H9 (cell line): Measurements from ENCODE around the gene CCDC170. TPM values are rescaled to one million over a fixed set of nuclear protein-coding genes. Genes with fewer than 3 reads are reported as not detected.

ENCODE experiments used
- DNase-seq: peaks from one replicate; pipeline ENCODE4 v3.0.0-alpha.2; 2017
- H2AFZ ChIP-seq: one replicate; pipeline ENCODE4 v1.6.1; 2013; ENCODE audit warnings: mild to moderate bottlenecking, low read length, control low read depth, moderate library complexity
- H2AK5ac ChIP-seq: 2 replicates; pipeline ENCODE4 v1.6.1; 2013; ENCODE audit warnings: low read length, control low read depth, mixed read lengths; ENCODE audit not compliant: insufficient read length
- H2BK120ac ChIP-seq: one replicate; pipeline ENCODE4 v1.6.1; 2013; ENCODE audit warnings: low read depth, mild to moderate bottlenecking, low read length, control low read depth, inconsistent platforms; ENCODE audit not compliant: poor library complexity, severe bottlenecking
- H2BK12ac ChIP-seq: 2 replicates; pipeline ENCODE4 v1.6.1; 2013; ENCODE audit warnings: low read length, control low read depth, mixed read lengths, low read depth; ENCODE audit not compliant: insufficient read length
- H2BK15ac ChIP-seq: 2 replicates; pipeline ENCODE4 v1.6.1; 2013; ENCODE audit warnings: low read depth, low read length, control low read depth
- H2BK20ac ChIP-seq: one replicate; pipeline ENCODE4 v1.6.1; 2013; ENCODE audit warnings: low read depth, mild to moderate bottlenecking, low read length, control low read depth, inconsistent platforms; ENCODE audit not compliant: poor library complexity, severe bottlenecking
- H2BK5ac ChIP-seq: 2 replicates; pipeline ENCODE4 v1.6.1; 2013; ENCODE audit warnings: low read length, control low read depth, mixed read lengths; ENCODE audit not compliant: insufficient read length
- H3K14ac ChIP-seq: 2 replicates; pipeline ENCODE4 v1.6.1; 2013; ENCODE audit warnings: low read length, control low read depth; ENCODE audit not compliant: insufficient read depth
- H3K18ac ChIP-seq: 2 replicates; pipeline ENCODE4 v1.6.1; 2013; ENCODE audit warnings: low read depth, mild to moderate bottlenecking, mixed read lengths, low read length, control low read depth; ENCODE audit not compliant: insufficient read length
- H3K23ac ChIP-seq: 2 replicates; pipeline ENCODE4 v1.6.1; 2013; ENCODE audit warnings: low read length, control low read depth, mixed read lengths, low read depth; ENCODE audit not compliant: insufficient read length
- H3K23me2 ChIP-seq: 2 replicates; pipeline ENCODE4 v1.6.1; 2013; ENCODE audit warnings: low read depth, mild to moderate bottlenecking, mixed read lengths, low read length, control low read depth; ENCODE audit not compliant: insufficient read length, poor library complexity, severe bottlenecking
- H3K27ac ChIP-seq: 2 replicates; pipeline ENCODE4 v1.5.1; 2013; ENCODE audit warnings: low read length, control low read depth, mixed read lengths, low read depth; ENCODE audit not compliant: insufficient read length
- H3K27me3 ChIP-seq: 2 replicates; pipeline ENCODE4 v1.6.1; 2013; ENCODE audit warnings: low read length, control low read depth, inconsistent platforms; ENCODE audit not compliant: insufficient read depth
- H3K4ac ChIP-seq: 2 replicates; pipeline ENCODE4 v1.6.1; 2013; ENCODE audit warnings: low read depth, mild to moderate bottlenecking, control low read depth, inconsistent platforms, low read length, moderate library complexity
- H3K4me1 ChIP-seq: 2 replicates; pipeline ENCODE4 v1.6.1; 2013; ENCODE audit warnings: low read length, control low read depth, inconsistent platforms; ENCODE audit not compliant: insufficient read depth
- H3K4me2 ChIP-seq: 2 replicates; pipeline ENCODE4 v1.6.1; 2013; ENCODE audit warnings: low read length, control low read depth, mixed read lengths; ENCODE audit not compliant: insufficient read length, insufficient read depth
- H3K56ac ChIP-seq: 2 replicates; pipeline ENCODE4 v1.6.1; 2013; ENCODE audit warnings: low read depth, mild to moderate bottlenecking, mixed read lengths, low read length, control low read depth; ENCODE audit not compliant: insufficient read length
- H3K79me1 ChIP-seq: 2 replicates; pipeline ENCODE4 v1.6.1; 2013; ENCODE audit warnings: low read depth, mild to moderate bottlenecking, moderate library complexity, low read length, control low read depth, inconsistent platforms; ENCODE audit not compliant: insufficient read depth, poor library complexity, severe bottlenecking
- H3K79me2 ChIP-seq: 2 replicates; pipeline ENCODE4 v1.6.1; 2013; ENCODE audit warnings: low read length, control low read depth, inconsistent platforms; ENCODE audit not compliant: insufficient read depth
- H3K9ac ChIP-seq: 2 replicates; pipeline ENCODE4 v1.6.1; 2013; ENCODE audit warnings: low read length, control low read depth, mixed read lengths; ENCODE audit not compliant: insufficient read length; ENCODE audit errors: extremely low read depth
- H3K9me3 ChIP-seq: one replicate; pipeline ENCODE4 v1.6.1; 2013; ENCODE audit warnings: low read depth, low read length, inconsistent platforms; ENCODE audit not compliant: control insufficient read depth
- H3T11ph ChIP-seq: one replicate; pipeline ENCODE4 v1.6.1; 2013; ENCODE audit warnings: mild to moderate bottlenecking, low read length, control low read depth, inconsistent platforms
- H4K20me1 ChIP-seq: one replicate; pipeline ENCODE4 v1.6.1; 2013; ENCODE audit not compliant: control insufficient read depth, insufficient read length, insufficient read depth
- H4K5ac ChIP-seq: 2 replicates; pipeline ENCODE4 v1.6.1; 2013; ENCODE audit warnings: low read depth, mild to moderate bottlenecking, mixed read lengths, low read length, control low read depth; ENCODE audit not compliant: insufficient read length
- H4K8ac ChIP-seq: replicated peaks from 2 replicates; pipeline ENCODE4 v1.6.1; 2013; ENCODE audit warnings: low read length, control low read depth, mixed read lengths, low read depth; ENCODE audit not compliant: insufficient read length
- H4K91ac ChIP-seq: 2 replicates; pipeline ENCODE4 v1.6.1; 2013; ENCODE audit warnings: low read depth, mild to moderate bottlenecking, moderate library complexity, mixed read lengths, low read length, control low read depth; ENCODE audit not compliant: insufficient read length
- H3K27ac Mint-ChIP-seq, 3 experiments: 2 replicates in 2 of 3; 3 replicates in 1 of 3; pipeline ENCODE4 v1.8.0; 2020 to 2021; ENCODE audit warnings: mixed read lengths in 3 of 3, mild to moderate bottlenecking in 1 of 3, moderate library complexity in 1 of 3
- H3K27me3 Mint-ChIP-seq: 2 replicates; pipeline ENCODE4 v1.8.0; 2021; ENCODE audit warnings: low read depth, mild to moderate bottlenecking, moderate library complexity, mixed read lengths
- H3K36me3 Mint-ChIP-seq, 3 experiments: 2 replicates in 2 of 3; 3 replicates in 1 of 3; pipeline ENCODE4 v1.8.0; 2020 to 2021; ENCODE audit warnings: low read depth in 3 of 3, mixed read lengths in 3 of 3; ENCODE audit not compliant: insufficient read depth in 1 of 3
- H3K4me1 Mint-ChIP-seq, 2 experiments: 2 replicates each; pipeline ENCODE4 v1.8.0; 2020; ENCODE audit warnings: mixed read lengths in 2 of 2
- H3K4me3 Mint-ChIP-seq, 2 experiments: 2 replicates in 1 of 2; 3 replicates in 1 of 2; pipeline ENCODE4 v1.8.0; 2020 to 2021; ENCODE audit warnings: mild to moderate bottlenecking in 2 of 2, mixed read lengths in 2 of 2, moderate library complexity in 1 of 2
- H3K9me3 Mint-ChIP-seq, 2 experiments: 2 replicates in 1 of 2; 3 replicates in 1 of 2; pipeline ENCODE4 v1.8.0; 2020; ENCODE audit warnings: mild to moderate bottlenecking in 2 of 2, mixed read lengths in 2 of 2, moderate library complexity in 1 of 2
- WGBS: extraction: QIAGEN DNeasy Blood & Tissue Kit; methylation state at CpG from one replicate; pipeline ENCODE4 v1.1.7; 2013; ENCODE audit warnings: missing lambda C conversion rate, low lambda C conversion rate, mixed read lengths; ENCODE audit not compliant: insufficient read length; ENCODE audit errors: extremely low coverage; 5-methylcytosine and 5-hydroxymethylcytosine counted together
- total RNA-seq: library from RNA; stranded (reverse); gene quantifications from 2 replicates; pipeline ENCODE4 v1.2.1, GENCODE V29; 2021
- TF ChIP-seq, protein P1 (sequence below): fragments of 200-600 bp; sonication (generic); conservative IDR thresholded peaks from 3 replicates; pipeline ENCODE4 v1.8.0; 2021; ENCODE audit warnings: antibody characterized with exemption, mild to moderate bottlenecking

CCDC170 gene
- total RNA-seq, 1 experiment from 2014 or later, result 0.07 TPM

DNA sequence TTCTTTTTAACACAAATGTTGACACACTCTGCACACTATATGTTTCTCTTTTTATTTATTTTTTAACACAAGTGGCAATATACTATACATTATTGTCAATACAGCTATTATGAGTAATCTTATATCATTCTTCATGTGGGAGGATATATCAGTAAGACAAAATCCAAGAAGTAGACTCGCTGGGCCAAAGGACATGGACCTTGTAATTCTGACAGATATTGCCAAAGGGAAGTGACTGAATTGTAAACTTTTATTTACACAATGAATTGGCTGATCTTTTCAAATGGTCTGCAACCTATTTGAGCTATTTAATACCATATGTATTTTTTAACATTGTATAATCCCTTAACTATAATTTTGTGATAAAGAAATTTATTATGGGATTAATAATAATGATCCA, 56.0 kb downstream of the CCDC170 start:
- TF ChIP-seq, protein P1, sequence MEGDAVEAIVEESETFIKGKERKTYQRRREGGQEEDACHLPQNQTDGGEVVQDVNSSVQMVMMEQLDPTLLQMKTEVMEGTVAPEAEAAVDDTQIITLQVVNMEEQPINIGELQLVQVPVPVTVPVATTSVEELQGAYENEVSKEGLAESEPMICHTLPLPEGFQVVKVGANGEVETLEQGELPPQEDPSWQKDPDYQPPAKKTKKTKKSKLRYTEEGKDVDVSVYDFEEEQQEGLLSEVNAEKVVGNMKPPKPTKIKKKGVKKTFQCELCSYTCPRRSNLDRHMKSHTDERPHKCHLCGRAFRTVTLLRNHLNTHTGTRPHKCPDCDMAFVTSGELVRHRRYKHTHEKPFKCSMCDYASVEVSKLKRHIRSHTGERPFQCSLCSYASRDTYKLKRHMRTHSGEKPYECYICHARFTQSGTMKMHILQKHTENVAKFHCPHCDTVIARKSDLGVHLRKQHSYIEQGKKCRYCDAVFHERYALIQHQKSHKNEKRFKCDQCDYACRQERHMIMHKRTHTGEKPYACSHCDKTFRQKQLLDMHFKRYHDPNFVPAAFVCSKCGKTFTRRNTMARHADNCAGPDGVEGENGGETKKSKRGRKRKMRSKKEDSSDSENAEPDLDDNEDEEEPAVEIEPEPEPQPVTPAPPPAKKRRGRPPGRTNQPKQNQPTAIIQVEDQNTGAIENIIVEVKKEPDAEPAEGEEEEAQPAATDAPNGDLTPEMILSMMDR, result no peak
- Histone ChIP-seq H2BK5ac (no peak overlapping the region), H3K27me3 (no peaks in the 10 kb centered on the region), H3K9me3 (no peaks in the 10 kb centered on the region), H3K56ac (no peak overlapping the region), H3K27ac (no peak overlapping the region), H2AFZ (no peak overlapping the region), H3K4me2 (no peak overlapping the region), H3K9ac (no peak overlapping the region), H3K18ac (no peak overlapping the region), H2BK12ac (no peak overlapping the region), H2BK20ac (no peak overlapping the region), H4K91ac (no peak overlapping the region), H3K23me2 (no peaks in the 10 kb centered on the region), H3K79me2 (no peaks in the 10 kb centered on the region), H3K4me1 (no peaks in the 10 kb centered on the region), H3K23ac (no peak overlapping the region), H2BK15ac (no peak overlapping the region), H3K79me1 (no peaks in the 10 kb centered on the region), H3K14ac (no peak overlapping the region), H4K20me1 (no peaks in the 10 kb centered on the region), H4K8ac (no peak overlapping the region), H2BK120ac (no peak overlapping the region), H4K5ac (no peak overlapping the region), H3T11ph (no peak overlapping the region), H3K4ac (no peak overlapping the region), H2AK5ac (no peak overlapping the region)
- H3K27ac Mint-ChIP-seq, result no peak overlapping the region
- no peaks in the 10 kb centered on the region for H3K27me3 Mint-ChIP-seq
- H3K9me3 Mint-ChIP-seq, result peaks cover 0 to 3% of the 10 kb centered on the region in 2 experiments; a peak in 1 of 5 replicates
- no peaks in the 10 kb centered on the region for H3K4me1 Mint-ChIP-seq
- no peak for DNase-seq
- H3K4me3 Mint-ChIP-seq, result no peak overlapping the region
- no peaks in the 10 kb centered on the region for H3K36me3 Mint-ChIP-seq
- no CpG with 5 or more reads among the region's 1 CpG for WGBS
